HFFc6 (cell line): ENCODE data around the gene VPS50. TPM values are rescaled to one million over a fixed set of nuclear protein-coding genes. Genes with fewer than 3 reads are reported as not detected.

ENCODE experiments used
- DNase-seq: peaks from one replicate; pipeline ENCODE4 v3.0.0-alpha.2; 2018
- H3K27ac Mint-ChIP-seq: 2 replicates; pipeline ENCODE4 v1.8.0; 2020; ENCODE audit warnings: mild to moderate bottlenecking, mixed read lengths
- H3K27me3 Mint-ChIP-seq: 2 replicates; pipeline ENCODE4 v1.8.0; 2021; ENCODE audit warnings: mild to moderate bottlenecking, moderate library complexity, mixed read lengths; ENCODE audit not compliant: insufficient read depth
- H3K36me3 Mint-ChIP-seq: 2 replicates; pipeline ENCODE4 v1.8.0; 2021; ENCODE audit warnings: low read depth, mixed read lengths
- H3K4me1 Mint-ChIP-seq: 2 replicates; pipeline ENCODE4 v1.8.0; 2020; ENCODE audit warnings: low read depth, mixed read lengths
- H3K4me3 Mint-ChIP-seq: 2 replicates; pipeline ENCODE4 v1.8.0; 2020; ENCODE audit warnings: mild to moderate bottlenecking, moderate library complexity, mixed read lengths
- H3K9me3 Mint-ChIP-seq: 2 replicates; pipeline ENCODE4 v1.8.0; 2020; ENCODE audit warnings: mild to moderate bottlenecking, mixed read lengths
- total RNA-seq, 6 experiments: library from RNA; stranded (reverse); fragmentation: NEBNext Ultra II Directional; extraction: Animal tissue kit (Norgen Biotek cat#: 25700); gene quantifications; 2 replicates in 1 of 6; 3 replicates in 5 of 6; pipeline ENCODE4 v1.2.3, GENCODE V29; 2021
- TF ChIP-seq, protein P1 (sequence below): fragments of 200-600 bp; sonication (generic); IDR thresholded peaks from 2 replicates; pipeline ENCODE4 v1.5.0; 2021; ENCODE audit warnings: antibody characterized with exemption, mild to moderate bottlenecking

VPS50 gene
- total RNA-seq, 6 experiments from 2014 or later = 17.0 to 20.3 (median 19.1) TPM

DNA sequence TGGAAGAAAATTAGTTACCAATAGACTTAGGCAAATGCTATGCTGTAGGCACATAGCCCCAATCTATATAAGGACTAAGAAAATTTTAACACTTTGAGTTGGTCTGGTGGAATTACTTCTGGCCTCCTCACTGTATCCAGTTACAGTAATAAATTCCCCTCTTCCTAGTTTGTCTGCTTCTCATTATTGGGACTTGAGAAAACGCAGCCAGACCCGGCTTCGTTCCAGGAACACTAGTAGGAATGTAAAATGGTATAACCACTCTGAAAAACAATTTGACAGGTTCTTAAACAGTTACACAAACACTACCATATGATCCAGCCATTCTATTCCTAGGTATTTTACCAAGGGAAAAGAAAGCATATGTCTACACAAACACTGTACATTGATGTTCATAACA, 150.2 kb downstream of the VPS50 start:
- peaks cover 2% of the 10 kb centered on the region for H3K27me3 Mint-ChIP-seq
- H3K27ac Mint-ChIP-seq = no peak overlapping the region
- H3K4me3 Mint-ChIP-seq = no peak overlapping the region
- no peaks in the 10 kb centered on the region for H3K9me3 Mint-ChIP-seq
- DNase-seq = no peak
- no peaks in the 10 kb centered on the region for H3K4me1 Mint-ChIP-seq
- TF ChIP-seq, protein P1, sequence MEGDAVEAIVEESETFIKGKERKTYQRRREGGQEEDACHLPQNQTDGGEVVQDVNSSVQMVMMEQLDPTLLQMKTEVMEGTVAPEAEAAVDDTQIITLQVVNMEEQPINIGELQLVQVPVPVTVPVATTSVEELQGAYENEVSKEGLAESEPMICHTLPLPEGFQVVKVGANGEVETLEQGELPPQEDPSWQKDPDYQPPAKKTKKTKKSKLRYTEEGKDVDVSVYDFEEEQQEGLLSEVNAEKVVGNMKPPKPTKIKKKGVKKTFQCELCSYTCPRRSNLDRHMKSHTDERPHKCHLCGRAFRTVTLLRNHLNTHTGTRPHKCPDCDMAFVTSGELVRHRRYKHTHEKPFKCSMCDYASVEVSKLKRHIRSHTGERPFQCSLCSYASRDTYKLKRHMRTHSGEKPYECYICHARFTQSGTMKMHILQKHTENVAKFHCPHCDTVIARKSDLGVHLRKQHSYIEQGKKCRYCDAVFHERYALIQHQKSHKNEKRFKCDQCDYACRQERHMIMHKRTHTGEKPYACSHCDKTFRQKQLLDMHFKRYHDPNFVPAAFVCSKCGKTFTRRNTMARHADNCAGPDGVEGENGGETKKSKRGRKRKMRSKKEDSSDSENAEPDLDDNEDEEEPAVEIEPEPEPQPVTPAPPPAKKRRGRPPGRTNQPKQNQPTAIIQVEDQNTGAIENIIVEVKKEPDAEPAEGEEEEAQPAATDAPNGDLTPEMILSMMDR = no peak
- H3K36me3 Mint-ChIP-seq = no peaks in the 10 kb centered on the region

DNA sequence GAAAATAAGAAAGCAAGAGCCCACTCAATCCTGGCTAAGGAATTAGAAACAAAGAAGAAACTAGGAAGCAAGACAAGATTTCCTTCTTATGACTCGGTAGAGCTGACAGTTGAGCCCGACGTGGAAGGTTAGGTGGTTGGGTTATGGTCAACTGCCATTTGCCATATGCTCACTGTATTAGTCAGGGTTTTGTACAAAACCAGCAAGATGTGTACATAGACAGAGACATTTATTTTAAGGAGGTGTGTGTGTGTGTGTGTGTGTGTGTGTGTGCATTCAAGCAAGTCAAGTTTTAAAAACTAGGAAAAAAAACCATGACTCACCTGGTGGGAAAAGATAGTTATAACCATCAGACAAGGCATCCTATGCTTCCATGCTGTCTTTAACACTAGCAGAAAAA, 158.5 kb downstream of the VPS50 start:
- Mint-ChIP-seq H3K4me3 (no peak overlapping the region), H3K9me3 (no peaks in the 10 kb centered on the region), H3K4me1 (no peaks in the 10 kb centered on the region), H3K27me3 (peaks cover 1% of the 10 kb centered on the region; the same call in 1 of the 2 replicates), H3K36me3 (no peaks in the 10 kb centered on the region), H3K27ac (no peak overlapping the region)
- no peak for DNase-seq
- TF ChIP-seq, protein P1 = no peak

DNA sequence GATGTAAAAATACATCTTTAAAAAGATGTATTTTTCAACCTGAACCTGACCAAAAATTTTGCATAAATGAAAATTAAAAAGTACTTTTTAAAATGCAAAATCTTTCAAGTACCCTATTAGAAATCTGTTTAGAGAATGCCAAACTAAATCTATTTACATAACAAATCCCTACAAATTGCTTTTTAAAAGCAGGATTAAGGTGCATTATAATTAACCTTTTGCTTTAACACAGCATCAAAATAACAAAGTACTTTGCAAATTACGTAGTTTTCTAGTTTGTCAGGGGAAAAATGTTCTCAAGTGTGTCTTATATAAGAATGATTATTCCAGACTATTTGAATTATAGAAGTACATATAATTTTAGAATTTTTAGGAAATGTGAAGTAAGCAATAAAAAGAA, 160.8 kb downstream of the VPS50 start:
- H3K27ac Mint-ChIP-seq = no peak overlapping the region
- no peak overlapping the region for H3K4me3 Mint-ChIP-seq
- no peaks in the 10 kb centered on the region for H3K9me3 Mint-ChIP-seq
- TF ChIP-seq, protein P1 = no peak
- H3K27me3 Mint-ChIP-seq = peaks cover 4% of the 10 kb centered on the region
- no peaks in the 10 kb centered on the region for H3K4me1 Mint-ChIP-seq
- H3K36me3 Mint-ChIP-seq = no peaks in the 10 kb centered on the region
- DNase-seq = no peak

DNA sequence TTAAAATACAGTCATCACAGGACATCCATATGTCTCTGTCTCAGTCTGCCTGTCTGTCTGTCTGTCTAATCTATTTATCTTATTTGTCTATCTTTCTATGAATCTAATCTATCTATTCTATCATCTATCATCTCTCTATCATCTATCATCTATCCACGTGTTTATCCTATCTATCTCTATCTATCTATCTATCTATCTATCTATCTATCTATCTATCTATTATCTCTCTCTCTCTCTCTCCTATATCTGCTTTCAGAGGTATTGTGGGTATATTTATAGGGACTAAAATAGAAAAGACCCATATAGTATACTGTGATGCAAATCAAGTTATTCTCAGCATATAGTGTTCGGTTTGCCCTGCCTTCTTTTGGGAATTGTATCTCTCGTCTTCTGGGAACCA, 167.5 kb downstream of the VPS50 start:
- Mint-ChIP-seq H3K4me3 (no peak overlapping the region), H3K27me3 (peaks cover 12% of the 10 kb centered on the region), H3K27ac (no peak overlapping the region), H3K9me3 (no peaks in the 10 kb centered on the region), H3K4me1 (no peaks in the 10 kb centered on the region), H3K36me3 (no peaks in the 10 kb centered on the region)
- TF ChIP-seq, protein P1 = no peak
- no peak for DNase-seq

DNA sequence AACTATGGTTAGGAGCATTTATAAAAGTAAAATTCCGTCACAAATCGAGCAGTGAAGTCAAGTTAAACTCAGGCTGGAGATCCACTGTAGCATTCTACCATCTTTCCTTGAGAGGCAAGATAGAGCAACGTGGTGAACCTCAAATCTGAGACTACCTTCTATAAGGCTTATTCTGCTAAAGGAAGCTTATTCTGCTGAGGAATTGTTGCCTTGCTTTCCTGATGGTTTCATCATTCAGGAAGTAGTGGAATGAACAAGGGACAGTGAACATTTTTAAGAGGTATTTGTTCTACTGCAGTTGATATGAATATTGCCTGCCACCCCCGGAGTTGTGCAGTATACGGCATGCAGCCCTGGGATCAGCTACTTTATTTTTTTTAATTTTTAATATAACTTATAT, 170.8 kb downstream of the VPS50 start:
- peaks cover 7% of the 10 kb centered on the region; the same call in 1 of the 2 replicates for H3K9me3 Mint-ChIP-seq
- H3K36me3 Mint-ChIP-seq = no peaks in the 10 kb centered on the region
- H3K27me3 Mint-ChIP-seq = peaks cover 8% of the 10 kb centered on the region; the same call in 1 of the 2 replicates
- no peak overlapping the region for H3K27ac Mint-ChIP-seq
- H3K4me3 Mint-ChIP-seq = no peak overlapping the region
- TF ChIP-seq, protein P1 = no peak
- no peaks in the 10 kb centered on the region for H3K4me1 Mint-ChIP-seq
- DNase-seq = no peak

DNA sequence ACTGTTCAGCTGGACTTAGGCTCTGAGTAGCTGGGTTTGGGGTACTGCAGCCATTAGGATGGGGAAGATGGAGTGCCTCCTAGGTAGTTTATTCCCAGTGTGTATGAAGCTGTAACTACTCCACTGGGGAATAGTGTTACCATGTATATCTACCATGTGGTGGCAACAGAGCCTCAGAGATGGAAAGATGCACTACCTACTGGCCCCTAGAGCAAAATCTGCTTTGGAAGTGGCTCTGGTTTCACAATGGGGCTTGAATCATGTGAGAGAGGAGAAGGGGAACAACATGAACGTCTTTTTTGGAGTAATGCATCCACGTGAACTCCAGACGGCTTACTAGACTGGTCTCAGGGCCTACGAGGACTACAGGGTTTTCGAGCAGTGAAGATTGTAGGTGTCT, 175.1 kb downstream of the VPS50 start:
- no peak overlapping the region for H3K4me3 Mint-ChIP-seq
- no peaks in the 10 kb centered on the region for H3K4me1 Mint-ChIP-seq
- H3K27me3 Mint-ChIP-seq = peaks cover 2% of the 10 kb centered on the region; the same call in 1 of the 2 replicates
- TF ChIP-seq, protein P1 = no peak
- peaks cover 7% of the 10 kb centered on the region; the same call in 1 of the 2 replicates for H3K9me3 Mint-ChIP-seq
- no peaks in the 10 kb centered on the region for H3K36me3 Mint-ChIP-seq
- no peak overlapping the region for H3K27ac Mint-ChIP-seq
- no peak for DNase-seq
